Lower lobe of right lung (tissue), 2 donors: ENCODE results near the gene ZBTB45. TPM values are rescaled to one million over a fixed set of nuclear protein-coding genes. Genes with fewer than 3 reads are reported as not detected.

ENCODE experiments used
- ATAC-seq, 2 donors: fragments of 200-7000 bp; cut with Tn5 transposase; one replicate each; pipeline ENCODE4 v1.9.1; 2020 to 2022; ENCODE audit warnings: mild to moderate bottlenecking in 2 of 2, moderate library complexity in 2 of 2
- DNase-seq: peaks from one replicate; pipeline ENCODE4 v3.0.0-alpha.2; 2020
- H3K27ac ChIP-seq: fragments of 200-600 bp; one replicate; pipeline ENCODE4 v1.8.0; 2022
- H3K27me3 ChIP-seq: fragments of 200-600 bp; one replicate; pipeline ENCODE4 v1.8.0; 2022; ENCODE audit warnings: low read depth
- H3K36me3 ChIP-seq: fragments of 200-600 bp; one replicate; pipeline ENCODE4 v1.8.0; 2022; ENCODE audit warnings: mild to moderate bottlenecking
- H3K4me1 ChIP-seq: fragments of 200-600 bp; one replicate; pipeline ENCODE4 v1.8.0; 2022
- H3K4me3 ChIP-seq: fragments of 200-600 bp; one replicate; pipeline ENCODE4 v1.8.0; 2022; ENCODE audit warnings: mild to moderate bottlenecking
- H3K9me3 ChIP-seq: fragments of 200-600 bp; one replicate; pipeline ENCODE4 v1.8.0; 2022
- CTCF ChIP-seq: fragments of 200-600 bp; IDR thresholded peaks from one replicate; pipeline ENCODE4 v1.8.0; 2022; ENCODE audit warnings: antibody characterized with exemption, mild to moderate bottlenecking
- intact Hi-C: fragments of 100-400 bp; cut with DNase I; formaldehyde crosslinking; loops from one replicate; pipeline ENCODE4 v1.11.0; 2022
- long read RNA-seq: library from polyadenylated mRNA; unstranded; transcript quantifications from one replicate; pipeline ENCODE4 v2.0.0, GENCODE V29; 2021
- total RNA-seq: library from RNA; stranded (reverse); fragmentation: NEBNext Ultra II Directional; extraction: Animal tissue kit (Norgen Biotek cat#: 25700); gene quantifications from one replicate; pipeline ENCODE4 v1.2.1, GENCODE V29; 2021
- donor health status: DM: no; HTN: yes; CAD: no; lungs with severe emphysema.

ZBTB45 gene
- total RNA-seq: 14.1 TPM
- long read RNA-seq, transcript ZBTB45-202 (3 exons, 2,541 nt): major isoform, 5 of 15 reads
- long read RNA-seq, partial matches to known transcripts: 10 of 15 reads
- long read RNA-seq, other reads (novel, unspliced or antisense): 0 of 15 reads

GRCh38 chr19:58519355-58520256 is at the start of gene ZBTB45:
ZBTB45 (minus strand) TSS chr19:58519810; CDS start chr19:58517673, 2,137 bp downstream.
- peaks cover 38% of the 10 kb centered on the region for H3K4me1 ChIP-seq
- H3K9me3 ChIP-seq: no peaks in the 10 kb centered on the region
- no peaks in the 10 kb centered on the region for H3K27me3 ChIP-seq
- H3K27ac ChIP-seq: peak within 1 kb of the TSS; percentile 98
- H3K4me3 ChIP-seq: peak within 1 kb of the TSS; percentile 97
- intact Hi-C loops: no loop called here
- DNase-seq (peak; percentile 93), ATAC-seq (peak; percentile 89 to 92)
- peaks cover 20% of the 10 kb centered on the region for H3K36me3 ChIP-seq
- peak; percentile 59 for TF ChIP-seq CTCF

GRCh38 chr19:58568453-58569130 is 49.0 kb upstream of the ZBTB45 start:
- peaks cover 9% of the 10 kb centered on the region for H3K4me1 ChIP-seq

DNA sequence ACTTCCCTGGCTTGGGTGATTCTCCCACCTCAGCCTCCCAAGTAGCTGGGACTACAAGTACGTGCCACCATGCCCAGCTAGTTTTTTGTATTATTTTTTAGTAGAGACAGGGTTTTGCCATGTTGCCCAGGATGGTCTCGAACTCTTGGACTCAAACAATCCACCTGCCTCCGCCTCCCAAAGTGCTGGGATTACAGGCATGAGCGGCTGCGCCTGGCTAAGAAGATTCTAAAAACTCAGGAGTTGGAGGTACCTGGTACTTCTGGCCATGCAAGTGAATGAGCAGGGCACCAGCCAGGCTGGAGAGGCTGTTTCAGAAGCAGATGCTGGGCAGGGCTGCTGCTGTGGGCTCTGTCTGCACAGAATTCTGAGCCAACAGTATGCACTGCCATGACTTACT is 47.4 kb upstream of the ZBTB45 start:
- ATAC-seq (no peak), DNase-seq (no peak)
- intact Hi-C loops: no loop called here
- Histone ChIP-seq H3K27me3 (peaks cover 6% of the 10 kb centered on the region), H3K4me3 (no peak overlapping the region), H3K9me3 (no peaks in the 10 kb centered on the region), H3K27ac (no peak overlapping the region), H3K36me3 (peaks cover 39% of the 10 kb centered on the region), H3K4me1 (peaks cover 18% of the 10 kb centered on the region)
- TF ChIP-seq CTCF: no peak

More at GRCh38 chr19:58568453-58569130, 49.0 kb upstream of the ZBTB45 start:
- no peak for TF ChIP-seq CTCF
- Histone ChIP-seq H3K27ac (no peak overlapping the region), H3K9me3 (no peaks in the 10 kb centered on the region), H3K27me3 (no peaks in the 10 kb centered on the region), H3K36me3 (peaks cover 39% of the 10 kb centered on the region), H3K4me3 (no peak overlapping the region)
- intact Hi-C loops: no loop called here
- ATAC-seq (no peak), DNase-seq (no peak)

DNA sequence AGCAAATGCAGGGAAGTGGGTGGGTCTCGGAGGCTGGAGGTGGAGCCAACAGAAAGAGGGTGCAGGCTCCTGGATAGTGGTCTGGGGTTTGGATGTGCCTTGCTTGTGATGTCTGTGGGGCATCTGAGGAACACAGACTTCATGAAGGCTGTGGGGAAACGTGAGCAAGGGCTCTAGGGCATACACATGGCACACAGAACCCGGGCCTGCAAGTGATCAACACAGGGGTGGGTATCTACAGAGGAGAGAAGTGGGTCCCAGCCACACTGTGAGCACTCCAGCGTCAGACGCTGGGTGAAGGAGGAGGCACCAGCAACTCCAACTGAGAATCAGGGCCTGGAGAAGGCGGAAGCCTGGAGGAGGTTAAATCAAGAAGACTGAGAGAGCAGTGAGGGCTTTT is 44.2 kb upstream of the ZBTB45 start:
- no peak for DNase-seq
- intact Hi-C loops: no loop called here
- no peak for TF ChIP-seq CTCF
- ATAC-seq: no peak
- no peaks in the 10 kb centered on the region for H3K9me3 ChIP-seq
- H3K27ac ChIP-seq: no peak overlapping the region
- H3K27me3 ChIP-seq: peaks cover 6% of the 10 kb centered on the region
- H3K36me3 ChIP-seq: peaks cover 16% of the 10 kb centered on the region
- H3K4me3 ChIP-seq: no peak overlapping the region
- H3K4me1 ChIP-seq: peaks cover 21% of the 10 kb centered on the region

DNA sequence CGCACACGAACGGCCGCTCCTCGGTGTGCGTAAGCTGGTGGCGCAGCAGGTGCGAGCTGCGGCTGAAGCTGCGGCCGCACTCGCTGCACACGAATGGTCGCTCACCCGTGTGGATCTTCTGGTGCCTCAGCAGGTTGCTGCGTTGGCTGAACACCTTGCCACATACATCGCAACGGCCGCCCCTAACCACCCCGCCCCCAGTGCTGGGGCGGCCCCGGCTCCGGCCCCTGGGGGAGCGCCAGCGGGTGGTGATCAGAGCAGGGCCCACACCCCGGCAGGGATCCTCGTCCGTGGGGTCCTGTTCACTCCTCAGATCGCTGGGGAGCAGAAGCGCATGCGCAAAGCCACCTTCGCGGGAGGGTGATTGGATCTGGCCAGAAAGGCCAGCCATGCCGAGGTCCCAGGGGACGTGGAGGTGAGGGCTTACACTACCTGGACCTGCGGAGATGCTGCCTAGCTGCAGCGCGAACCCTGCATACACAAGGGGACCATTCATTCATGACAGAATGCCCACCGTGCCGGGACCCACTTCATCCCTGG is 43.5 kb upstream of the ZBTB45 start:
- peaks cover 13% of the 10 kb centered on the region for H3K36me3 ChIP-seq
- peak overlapping the region; percentile 57 for H3K4me3 ChIP-seq
- peaks cover 6% of the 10 kb centered on the region for H3K27me3 ChIP-seq
- H3K9me3 ChIP-seq: no peaks in the 10 kb centered on the region
- DNase-seq (no peak), ATAC-seq (no peak)
- TF ChIP-seq CTCF: no peak
- intact Hi-C loops: no loop called here
- peaks cover 21% of the 10 kb centered on the region for H3K4me1 ChIP-seq
- peak overlapping the region; percentile 67 for H3K27ac ChIP-seq
